IPS-NIHi7 (cell line): ENCODE results near the gene SLC9A5.
A peak's percentile ranks its signal among the peaks of the same experiment; 100 is the strongest.

Experiments used
- DNase-seq: peaks from one replicate; pipeline ENCODE4 v3.0.0; 2012; ENCODE audit warnings: mixed read lengths; ENCODE audit errors: extremely low spot score

SLC9A5 gene, protein sequence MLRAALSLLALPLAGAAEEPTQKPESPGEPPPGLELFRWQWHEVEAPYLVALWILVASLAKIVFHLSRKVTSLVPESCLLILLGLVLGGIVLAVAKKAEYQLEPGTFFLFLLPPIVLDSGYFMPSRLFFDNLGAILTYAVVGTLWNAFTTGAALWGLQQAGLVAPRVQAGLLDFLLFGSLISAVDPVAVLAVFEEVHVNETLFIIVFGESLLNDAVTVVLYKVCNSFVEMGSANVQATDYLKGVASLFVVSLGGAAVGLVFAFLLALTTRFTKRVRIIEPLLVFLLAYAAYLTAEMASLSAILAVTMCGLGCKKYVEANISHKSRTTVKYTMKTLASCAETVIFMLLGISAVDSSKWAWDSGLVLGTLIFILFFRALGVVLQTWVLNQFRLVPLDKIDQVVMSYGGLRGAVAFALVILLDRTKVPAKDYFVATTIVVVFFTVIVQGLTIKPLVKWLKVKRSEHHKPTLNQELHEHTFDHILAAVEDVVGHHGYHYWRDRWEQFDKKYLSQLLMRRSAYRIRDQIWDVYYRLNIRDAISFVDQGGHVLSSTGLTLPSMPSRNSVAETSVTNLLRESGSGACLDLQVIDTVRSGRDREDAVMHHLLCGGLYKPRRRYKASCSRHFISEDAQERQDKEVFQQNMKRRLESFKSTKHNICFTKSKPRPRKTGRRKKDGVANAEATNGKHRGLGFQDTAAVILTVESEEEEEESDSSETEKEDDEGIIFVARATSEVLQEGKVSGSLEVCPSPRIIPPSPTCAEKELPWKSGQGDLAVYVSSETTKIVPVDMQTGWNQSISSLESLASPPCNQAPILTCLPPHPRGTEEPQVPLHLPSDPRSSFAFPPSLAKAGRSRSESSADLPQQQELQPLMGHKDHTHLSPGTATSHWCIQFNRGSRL

DNA sequence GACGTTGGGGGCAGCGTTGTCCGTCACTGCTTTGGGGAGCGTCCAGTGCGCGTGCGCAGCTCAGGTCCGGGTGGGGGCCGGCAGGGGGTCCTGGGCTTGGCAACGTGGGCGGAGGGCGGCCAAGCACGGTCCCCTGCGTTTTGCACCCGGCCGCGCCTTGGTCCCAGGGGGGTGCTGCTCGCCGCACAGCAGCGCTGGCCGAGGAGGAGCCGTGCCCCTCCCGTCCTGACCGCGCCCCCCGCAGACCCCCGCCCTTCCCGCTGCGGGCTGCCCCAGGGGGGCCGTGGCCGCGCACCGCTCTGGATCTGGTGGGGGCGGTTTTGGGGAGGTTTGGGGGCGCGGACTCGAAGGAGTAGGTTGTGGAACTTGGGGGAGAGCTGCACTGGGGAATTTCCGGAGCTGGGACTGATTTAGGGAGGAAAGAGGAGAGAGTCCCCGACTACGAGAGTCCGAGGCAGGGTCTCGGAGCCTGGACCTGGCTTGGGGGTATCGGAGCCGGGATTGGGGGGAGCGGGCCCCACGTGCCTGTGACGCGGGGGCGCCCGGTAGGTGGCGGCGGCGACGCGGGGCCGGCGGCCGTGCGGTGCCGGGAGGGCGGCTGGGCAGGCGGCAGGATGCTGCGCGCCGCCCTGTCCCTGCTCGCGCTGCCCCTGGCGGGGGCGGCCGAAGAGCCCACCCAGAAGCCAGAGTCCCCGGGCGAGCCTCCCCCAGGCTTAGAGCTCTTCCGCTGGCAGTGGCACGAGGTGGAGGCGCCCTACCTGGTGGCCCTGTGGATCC, at the start of gene SLC9A5:
TSS of gene SLC9A5 (plus strand) at position 579 of the 777 bp plus-strand sequence. CDS start at position 615, 36 bp downstream.
- peak; percentile 43 for DNase-seq

DNA sequence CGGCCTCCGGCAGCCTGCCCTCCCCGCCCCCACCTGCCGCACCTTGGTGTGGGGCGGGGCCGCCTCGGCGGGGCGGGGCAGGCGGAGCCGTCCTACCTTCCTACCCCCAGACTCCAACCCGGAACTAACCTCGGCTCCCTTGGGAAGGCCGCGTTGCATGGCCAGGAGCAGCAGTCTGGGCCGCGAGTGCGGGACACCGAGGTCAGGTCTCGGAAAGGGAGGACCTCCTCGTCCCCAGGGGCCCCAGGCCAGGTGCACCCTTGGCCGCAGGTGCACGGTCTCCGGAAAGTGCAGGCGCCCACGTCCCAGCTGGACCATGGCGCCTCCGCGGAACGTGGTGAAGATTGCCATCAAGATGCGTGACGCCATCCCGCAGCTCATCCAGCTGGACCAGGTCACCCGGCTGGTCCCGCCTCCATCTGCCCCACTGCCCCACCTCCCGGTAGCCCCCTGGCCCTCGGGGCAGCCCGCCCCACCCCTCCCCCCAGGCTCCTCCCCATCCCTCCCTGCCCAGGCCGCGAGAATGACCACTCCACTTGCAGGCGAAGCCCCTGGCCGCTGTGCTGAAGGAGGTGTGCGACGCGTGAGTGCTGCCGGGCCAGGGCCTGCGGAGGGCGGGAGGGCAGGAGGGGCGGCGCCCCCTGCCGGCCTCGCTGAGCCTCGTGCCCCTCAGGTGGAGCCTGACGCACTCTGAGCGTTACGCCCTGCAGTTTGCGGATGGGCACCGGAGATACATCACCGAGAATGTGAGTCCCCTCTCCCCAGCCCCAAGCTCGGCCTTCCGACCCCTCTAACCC, 49.6 kb upstream of the SLC9A5 start, which contains the start of gene ELMO3:
TSS of gene ELMO3 (plus strand) at position 121 of the 797 bp plus-strand sequence. CDS start at position 317, 196 bp downstream.
- peak; percentile 91 for DNase-seq

DNA sequence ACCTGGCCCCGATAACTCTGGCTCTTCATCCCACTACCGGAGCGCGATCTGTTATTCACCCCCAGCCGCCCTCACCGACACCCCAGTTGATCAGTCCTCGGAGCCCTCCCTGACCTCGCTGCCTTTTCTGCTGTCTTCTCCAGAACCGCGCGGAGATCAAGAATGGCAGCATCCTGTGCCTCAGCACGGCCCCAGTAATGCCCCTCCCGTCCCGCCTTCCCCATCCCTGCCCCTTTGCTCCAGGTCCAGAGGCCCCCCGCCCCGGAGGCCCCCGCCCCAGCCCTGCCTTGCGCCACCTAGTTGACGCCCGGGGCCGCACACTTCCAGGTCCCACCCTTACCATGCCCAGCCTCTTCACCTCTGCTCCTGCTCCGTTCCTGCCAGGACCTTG, 49.0 kb upstream of the SLC9A5 start:
- DNase-seq = peak; percentile 84

DNA sequence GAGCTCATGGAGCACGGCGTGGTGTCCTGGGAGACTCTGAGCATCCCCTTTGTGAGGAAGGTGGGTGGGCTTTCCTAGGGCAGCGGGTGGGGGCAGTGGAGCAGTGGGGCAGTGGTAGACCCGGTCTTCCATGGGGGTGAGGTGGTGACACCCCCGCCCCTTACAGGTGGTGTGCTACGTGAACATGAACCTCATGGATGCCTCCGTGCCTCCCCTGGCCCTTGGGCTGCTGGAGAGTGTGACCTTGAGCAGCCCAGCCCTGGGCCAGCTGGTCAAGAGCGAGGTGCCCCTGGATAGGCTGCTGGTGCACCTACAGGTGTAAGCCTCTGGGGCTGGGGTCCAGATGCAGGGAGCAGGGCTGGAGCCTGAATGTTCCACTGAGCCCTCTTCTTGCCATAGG, 48.3 kb upstream of the SLC9A5 start:
- DNase-seq = no peak

DNA sequence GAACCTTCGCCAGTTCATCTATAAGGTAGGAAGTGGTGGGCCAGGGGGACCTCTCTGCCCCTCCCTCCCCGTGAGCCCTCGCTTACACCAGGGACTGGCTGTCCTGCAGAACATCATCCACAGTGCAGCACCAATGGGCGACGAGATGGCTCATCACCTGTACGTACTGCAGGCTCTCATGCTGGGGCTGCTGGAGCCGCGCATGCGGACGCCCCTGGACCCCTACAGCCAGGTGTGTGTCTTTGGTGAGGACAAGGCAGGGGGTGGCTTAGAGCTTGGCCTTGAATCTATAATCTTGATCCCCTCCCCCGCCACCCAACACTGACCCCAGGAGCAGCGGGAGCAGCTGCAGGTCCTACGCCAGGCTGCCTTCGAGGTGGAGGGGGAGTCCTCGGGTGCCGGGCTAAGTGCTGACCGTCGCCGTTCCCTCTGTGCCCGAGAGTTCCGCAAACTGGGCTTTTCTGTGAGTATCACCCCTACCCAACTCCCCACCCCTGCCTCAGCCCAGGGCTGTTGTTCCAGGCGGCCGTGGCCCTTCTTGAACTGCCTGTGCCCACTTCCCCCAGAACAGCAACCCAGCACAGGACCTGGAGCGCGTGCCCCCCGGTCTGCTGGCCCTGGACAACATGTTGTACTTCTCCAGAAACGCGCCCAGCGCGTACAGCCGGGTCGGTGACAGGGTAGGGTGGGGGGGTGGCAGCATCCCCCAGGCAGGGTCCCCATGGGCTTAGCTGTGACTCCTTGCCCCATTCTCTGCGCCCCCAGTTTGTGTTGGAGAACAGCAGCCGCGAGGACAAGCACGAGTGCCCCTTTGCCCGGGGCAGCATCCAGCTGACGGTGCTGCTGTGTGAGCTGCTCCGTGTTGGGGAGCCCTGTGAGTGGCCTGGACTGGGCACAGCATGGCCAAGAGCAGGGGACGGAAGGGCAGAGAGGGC, 47.1 kb upstream of the SLC9A5 start:
- DNase-seq = no peak

DNA sequence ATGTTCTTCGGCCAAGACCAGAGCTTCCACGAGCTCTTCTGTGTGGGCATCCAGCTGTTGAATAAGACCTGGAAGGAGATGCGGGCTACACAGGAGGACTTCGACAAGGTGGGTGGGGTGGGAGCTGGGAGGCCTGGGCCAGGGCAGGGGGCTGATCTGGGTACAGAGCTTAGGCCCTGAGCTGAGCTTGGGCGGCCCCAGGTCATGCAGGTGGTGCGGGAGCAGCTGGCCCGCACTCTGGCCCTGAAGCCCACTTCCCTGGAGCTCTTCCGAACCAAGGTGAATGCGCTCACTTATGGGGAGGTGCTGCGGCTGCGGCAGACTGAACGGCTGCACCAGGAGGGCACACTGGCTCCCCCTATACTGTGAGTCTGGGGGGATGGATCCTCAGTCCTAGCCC, 46.4 kb upstream of the SLC9A5 start:
- no peak for DNase-seq

DNA sequence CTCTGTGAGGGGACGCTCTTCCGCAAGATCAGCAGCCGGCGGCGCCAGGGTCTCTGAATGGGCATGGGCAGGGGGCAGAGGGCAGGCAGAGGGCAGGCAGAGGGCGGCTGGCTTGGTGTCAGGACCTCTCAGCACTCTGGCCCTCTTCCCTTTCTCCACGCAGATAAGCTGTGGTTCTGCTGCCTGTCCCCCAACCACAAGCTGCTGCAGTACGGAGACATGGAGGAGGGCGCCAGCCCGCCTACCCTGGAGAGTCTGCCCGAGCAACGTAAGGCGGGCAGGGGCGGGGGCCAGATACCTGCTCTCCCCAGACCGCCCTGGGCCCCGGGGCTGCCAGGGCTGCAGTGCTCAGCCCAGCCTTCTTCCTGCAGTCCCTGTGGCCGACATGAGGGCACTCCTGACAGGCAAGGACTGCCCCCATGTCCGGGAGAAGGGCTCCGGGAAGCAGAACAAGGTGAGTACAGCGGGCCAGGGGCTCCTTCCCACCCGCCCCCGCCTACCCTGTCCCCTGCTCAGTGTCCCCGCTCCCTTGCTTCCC, 45.8 kb upstream of the SLC9A5 start:
- DNase-seq = no peak

DNA sequence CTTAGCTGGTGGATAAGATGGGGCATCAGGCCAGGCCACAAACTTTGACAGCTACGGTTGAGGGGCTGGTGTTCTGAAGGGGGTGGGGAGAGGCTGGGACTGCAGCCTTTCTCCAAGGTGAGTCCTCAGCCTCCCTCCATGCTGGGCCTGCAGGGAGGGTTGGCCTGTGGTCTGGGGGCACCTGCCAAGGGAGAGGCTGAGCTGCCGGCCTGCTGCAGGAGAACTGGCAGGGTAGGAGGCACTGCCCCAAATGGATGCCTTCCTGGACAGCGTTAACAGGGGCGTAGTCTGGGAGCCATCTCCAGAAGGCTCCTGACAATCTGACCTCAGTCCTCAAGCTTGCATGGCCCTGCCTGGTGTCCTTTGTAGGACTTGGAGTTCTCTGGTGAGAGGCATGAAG, 44.7 kb upstream of the SLC9A5 start:
- no peak for DNase-seq

DNA sequence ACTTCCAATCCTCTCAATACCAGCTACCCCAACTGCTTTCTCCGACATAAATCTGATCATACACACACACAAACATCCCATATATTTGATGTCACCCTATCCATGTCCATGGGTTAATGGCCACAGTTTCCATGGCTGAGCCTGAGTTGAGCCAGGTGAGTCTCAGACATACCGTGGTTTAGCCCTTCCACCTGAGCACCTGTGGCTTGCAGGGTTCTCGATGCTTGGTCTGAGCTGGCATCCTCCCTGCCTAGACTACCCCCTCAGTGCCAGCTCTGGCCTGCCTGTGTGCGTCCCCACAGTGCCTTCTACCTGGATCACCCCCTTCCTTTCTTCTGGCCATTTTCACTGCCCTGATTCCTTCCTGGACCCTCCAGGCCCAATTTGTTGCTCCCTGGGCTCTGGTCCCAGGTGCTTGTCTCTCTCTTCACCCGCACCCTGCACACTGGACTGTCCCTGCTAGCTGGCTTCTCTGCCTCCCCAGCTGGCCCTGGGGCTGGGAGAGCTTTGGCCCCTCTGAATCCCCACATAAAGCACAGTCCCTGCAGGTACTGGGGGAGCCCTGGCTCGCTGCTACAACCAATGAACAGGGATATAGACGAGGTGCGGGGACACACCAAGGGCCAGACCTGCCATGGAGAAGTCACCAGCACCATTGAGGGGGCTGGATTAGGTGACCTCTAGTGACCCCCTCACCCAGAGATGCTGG, 42.5 kb upstream of the SLC9A5 start:
- DNase-seq = no peak

DNA sequence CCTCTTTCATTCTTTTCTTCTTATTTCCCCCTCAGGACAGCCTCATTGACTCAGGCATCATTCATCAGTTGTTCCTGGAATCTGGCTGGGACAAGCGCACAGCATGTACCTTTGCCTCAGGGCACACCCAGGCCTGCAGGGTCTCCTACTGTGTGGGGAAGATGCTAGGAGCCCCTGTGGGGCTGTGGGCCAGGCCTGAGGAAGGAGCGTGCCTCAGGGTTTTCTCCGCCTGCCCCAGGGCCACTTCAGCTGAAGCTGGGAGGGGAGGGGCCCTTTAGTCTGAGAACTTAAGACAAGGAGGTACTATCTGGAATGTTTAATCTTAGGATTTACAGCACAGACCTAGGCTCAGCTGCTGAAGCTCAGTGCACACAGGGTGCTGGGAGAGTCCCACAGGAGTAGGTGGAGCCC, 41.9 kb upstream of the SLC9A5 start:
- no peak for DNase-seq

DNA sequence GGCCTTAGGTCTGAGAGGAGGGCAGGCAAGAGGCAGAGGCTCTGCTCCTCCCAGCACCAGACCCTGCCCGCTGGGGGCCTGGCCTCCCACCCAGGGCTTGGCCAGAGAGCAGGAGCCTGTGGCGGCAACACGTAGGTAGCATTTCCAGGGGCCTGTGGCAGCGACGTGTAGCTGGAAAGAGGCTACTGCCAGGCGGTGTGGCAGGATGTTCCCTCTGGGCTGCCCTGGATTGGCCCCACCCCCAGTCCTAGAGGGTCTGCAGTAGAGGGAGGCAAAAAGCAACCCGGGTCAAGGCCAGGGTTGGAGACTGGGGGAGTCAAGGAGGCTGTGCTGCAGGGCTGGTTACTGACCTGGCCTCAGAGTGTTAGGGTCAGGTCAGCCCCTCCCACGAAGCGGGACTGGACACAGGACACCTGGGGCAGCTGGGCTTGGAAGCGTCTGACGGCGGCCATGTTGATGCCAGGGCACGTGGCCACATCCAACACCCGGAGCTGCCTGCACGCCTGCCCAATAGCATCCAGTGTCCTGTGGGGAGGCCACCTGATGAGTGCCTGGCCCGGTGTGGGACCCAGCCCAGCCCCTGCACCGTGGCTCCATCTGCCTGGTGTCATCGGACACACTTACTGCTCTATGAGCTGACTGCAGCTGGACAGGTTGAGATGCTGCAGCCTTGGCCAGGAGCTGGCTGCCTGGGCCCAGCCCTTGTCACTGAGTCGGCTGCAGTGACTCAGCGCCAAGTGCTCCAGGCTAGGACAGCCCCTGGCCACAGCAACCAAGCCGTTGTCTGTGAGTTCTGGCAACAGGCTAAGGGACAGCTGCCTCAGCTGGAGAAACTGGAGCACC, 41.3 kb upstream of the SLC9A5 start:
- DNase-seq = peak; percentile 19

DNA sequence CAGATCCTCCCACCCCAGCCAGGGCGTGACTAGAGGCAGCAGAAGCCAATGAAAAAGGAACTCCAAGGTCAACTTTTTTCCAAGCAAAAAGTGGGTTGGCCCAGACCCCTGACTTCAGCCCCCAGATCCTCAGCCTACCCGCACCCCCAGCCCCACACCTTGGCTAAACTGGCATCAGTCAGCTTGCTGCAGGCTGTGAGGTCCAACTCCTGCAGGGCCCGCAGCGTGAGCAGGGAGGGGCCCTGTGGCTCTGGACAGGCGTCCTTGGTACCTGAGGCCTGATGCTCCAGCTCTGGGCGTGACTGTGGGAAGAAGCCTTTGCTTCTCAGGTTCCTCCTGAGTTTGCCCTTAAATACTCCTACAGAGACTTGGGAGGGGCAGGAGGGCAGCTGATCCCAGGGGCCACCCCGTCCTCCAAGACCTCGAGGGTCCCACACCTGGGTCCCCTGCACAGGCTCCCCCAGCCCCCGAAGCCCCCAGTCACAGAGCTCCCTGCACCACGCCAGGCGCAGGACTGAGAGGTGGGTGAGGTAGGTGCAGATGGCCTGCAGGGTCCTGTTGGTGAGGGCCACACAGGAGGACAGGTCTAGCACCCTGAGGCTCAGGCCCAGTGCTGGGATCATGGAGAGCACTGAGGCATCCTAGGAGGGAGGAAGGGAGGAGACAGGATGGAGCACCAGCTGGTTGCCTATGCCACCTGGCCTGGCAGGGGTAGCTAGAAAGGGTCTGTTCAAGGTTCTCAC, 40.5 kb upstream of the SLC9A5 start:
- DNase-seq = no peak

DNA sequence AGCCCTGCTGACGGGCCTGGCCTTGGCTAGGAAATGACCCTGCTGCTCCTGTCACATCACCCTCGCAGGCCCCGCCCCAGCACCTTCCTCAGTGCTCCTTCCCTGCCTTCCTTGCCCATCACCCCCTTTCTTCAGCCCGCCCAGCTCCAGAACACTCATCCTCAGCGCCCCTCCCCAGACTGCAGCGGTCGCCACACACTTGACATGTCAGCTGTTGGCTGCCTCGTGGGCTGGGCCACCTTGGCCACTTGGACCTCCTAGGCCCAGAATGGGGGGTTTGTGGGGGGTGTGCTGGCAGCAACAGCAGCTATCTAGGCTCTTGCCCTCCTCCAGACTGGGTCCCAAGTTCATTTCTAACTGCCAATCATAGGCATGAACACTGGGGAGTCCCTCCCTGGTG, 39.2 kb upstream of the SLC9A5 start:
- DNase-seq = no peak

DNA sequence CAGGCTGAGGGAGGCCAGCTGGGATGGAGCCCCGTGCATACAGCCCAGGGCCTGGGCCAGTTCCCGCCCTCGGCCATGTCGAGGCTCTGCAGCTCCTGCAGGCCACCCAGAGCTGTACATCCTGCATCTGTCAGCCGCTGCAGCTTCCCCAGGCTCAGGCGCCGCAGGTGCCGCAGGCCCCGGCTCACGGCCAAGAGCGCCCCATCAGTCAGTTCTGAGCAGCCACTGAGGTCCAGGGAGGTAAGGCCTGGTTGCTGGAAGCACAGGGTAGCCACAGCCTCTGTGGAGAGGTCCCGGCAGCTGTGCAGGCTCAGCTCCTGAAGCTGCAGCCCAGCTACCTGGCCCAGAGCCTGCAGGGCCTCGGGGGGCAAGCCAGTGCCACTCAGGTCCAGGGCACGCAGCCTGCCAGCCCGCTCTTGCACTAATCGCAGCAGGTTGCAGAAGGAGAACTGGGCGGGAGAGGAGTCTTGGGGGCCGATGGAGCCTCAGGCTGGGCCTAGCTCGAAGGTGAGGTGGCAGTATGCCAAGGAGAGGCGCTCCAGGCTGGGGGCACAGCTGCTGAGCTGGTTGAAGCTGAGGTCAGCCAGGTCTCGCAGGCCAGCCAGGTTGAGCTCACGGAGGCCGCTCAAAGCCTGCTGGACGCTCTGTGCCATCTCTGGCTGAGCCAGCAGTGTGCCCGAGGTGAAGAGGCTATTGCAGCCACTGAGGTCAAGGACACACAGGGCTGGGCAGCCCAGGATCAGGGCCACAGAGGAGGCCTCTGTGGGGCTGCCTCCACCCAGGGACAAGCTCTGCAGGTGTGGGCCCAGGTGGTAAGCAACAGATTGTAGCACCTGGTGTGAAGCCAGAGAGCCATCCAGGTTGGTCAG, 38.5 kb upstream of the SLC9A5 start:
- DNase-seq = peak; percentile 22

DNA sequence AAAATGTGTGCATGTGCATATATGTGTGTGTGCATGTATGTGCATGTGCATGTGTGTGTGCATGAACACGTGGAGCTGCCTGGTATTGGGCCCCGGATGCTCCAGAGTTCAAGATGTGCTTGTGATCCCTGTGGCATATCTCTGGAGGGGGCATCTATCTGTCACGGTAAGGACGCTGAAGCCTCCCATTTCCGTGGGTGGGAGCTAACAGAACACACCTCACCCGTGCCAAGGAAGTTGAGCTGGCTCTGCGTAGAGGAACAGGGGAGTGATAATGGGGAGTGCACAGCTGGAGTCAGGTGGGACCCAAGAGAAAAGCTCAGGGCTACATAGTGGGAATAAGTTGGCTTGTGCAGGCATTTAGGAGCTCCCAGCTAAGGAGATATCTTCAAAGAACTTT, 37.1 kb upstream of the SLC9A5 start:
- no peak for DNase-seq

DNA sequence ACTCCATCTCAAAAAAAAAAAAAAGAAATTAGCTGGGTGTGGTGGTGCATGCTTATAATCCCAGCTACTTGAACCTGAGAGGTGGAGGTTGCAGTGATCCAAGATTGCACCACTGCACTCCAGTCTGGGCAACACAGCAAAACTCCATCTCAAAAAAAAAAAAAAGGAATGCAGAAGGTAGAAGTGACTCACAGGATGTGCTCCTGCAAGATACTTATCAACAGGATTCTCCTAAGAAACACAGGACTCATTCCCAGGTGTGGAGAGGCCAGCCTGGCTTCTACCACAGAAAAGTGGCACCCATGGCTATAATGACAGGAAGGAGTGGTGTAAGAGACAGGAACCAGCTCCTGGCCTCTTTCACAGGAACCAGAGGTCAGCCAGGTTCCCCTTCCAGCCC, 36.0 kb upstream of the SLC9A5 start:
- no peak for DNase-seq
